ENCODE results near the gene RPL27A. TPM values are rescaled to one million over a fixed set of nuclear protein-coding genes. Genes with fewer than 3 reads are reported as not detected.

The RPL27A gene
- total and polyA plus RNA-seq, 2 donors (not counting 1 experiment from before 2014, with no cell fraction given): 1,035 to 1,114 TPM

GRCh38 chr11:8671193-8671612 lies 11.4 kb upstream of the RPL27A start:
- Histone ChIP-seq H3K4me3 (replicated peaks in 1 of 4; ENCODE audit: control extremely low read depth in 1 of 4, insufficient read depth in 1 of 4, low read depth in 3 of 4, low read length in 4 of 4) (no peak overlapping the region), H3K79me2 (ENCODE audit: control insufficient read depth, insufficient read depth, low read length) (no peaks in the 10 kb centered on the region), H3K27me3 (ENCODE audit: control insufficient read depth, insufficient read depth, low read length) (no peaks in the 10 kb centered on the region), H3K9ac (ENCODE audit: insufficient read depth, low read length) (no peak overlapping the region), H4K20me1 (ENCODE audit: control insufficient read depth, extremely low read depth, insufficient read depth, low read length) (no peaks in the 10 kb centered on the region), H3K4me1 (ENCODE audit: control insufficient read depth, extremely low read depth, insufficient read depth, low read length) (peaks cover 16% of the 10 kb centered on the region), H2AFZ (ENCODE audit: low read length) (no peak overlapping the region), H3K9me3 (ENCODE audit: control insufficient read depth, insufficient read depth, low read depth, low read length) (no peaks in the 10 kb centered on the region), H3K27ac (ENCODE audit: insufficient read depth, low read length) (peak overlapping the region; percentile 74), H3K4me2 (ENCODE audit: extremely low read depth, insufficient read depth, low read length) (peak overlapping the region; percentile 79), H3K36me3 (ENCODE audit: control insufficient read depth, insufficient read depth, low read length) (no peaks in the 10 kb centered on the region)
- DNase-seq (ENCODE audit: low read depth in 2 of 2): peak; percentile 95 to 96
- TF ChIP-seq, protein P1, sequence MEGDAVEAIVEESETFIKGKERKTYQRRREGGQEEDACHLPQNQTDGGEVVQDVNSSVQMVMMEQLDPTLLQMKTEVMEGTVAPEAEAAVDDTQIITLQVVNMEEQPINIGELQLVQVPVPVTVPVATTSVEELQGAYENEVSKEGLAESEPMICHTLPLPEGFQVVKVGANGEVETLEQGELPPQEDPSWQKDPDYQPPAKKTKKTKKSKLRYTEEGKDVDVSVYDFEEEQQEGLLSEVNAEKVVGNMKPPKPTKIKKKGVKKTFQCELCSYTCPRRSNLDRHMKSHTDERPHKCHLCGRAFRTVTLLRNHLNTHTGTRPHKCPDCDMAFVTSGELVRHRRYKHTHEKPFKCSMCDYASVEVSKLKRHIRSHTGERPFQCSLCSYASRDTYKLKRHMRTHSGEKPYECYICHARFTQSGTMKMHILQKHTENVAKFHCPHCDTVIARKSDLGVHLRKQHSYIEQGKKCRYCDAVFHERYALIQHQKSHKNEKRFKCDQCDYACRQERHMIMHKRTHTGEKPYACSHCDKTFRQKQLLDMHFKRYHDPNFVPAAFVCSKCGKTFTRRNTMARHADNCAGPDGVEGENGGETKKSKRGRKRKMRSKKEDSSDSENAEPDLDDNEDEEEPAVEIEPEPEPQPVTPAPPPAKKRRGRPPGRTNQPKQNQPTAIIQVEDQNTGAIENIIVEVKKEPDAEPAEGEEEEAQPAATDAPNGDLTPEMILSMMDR (conservative IDR thresholded peaks at IDR 0.05 in 1 of 2, IDR thresholded peaks at IDR 0.05 in 1 of 2; ENCODE audit: low read depth in 1 of 2, low read length in 2 of 2): no peak
- TF ChIP-seq EZH2 (IDR thresholded peaks at IDR 0.05; ENCODE audit: low read length, missing control alignments): no peak

GRCh38 chr11:8671651-8672062 lies 10.9 kb upstream of the RPL27A start:
- peak; percentile 80 to 89 for DNase-seq (ENCODE audit: low read depth in 2 of 2)
- Histone ChIP-seq H3K27ac (ENCODE audit: insufficient read depth, low read length) (peak overlapping the region; percentile 74), H4K20me1 (ENCODE audit: control insufficient read depth, extremely low read depth, insufficient read depth, low read length) (no peaks in the 10 kb centered on the region), H3K36me3 (ENCODE audit: control insufficient read depth, insufficient read depth, low read length) (no peaks in the 10 kb centered on the region), H3K4me3 (replicated peaks in 1 of 4; ENCODE audit: control extremely low read depth in 1 of 4, insufficient read depth in 1 of 4, low read depth in 3 of 4, low read length in 4 of 4) (no peak overlapping the region), H3K9me3 (ENCODE audit: control insufficient read depth, insufficient read depth, low read depth, low read length) (no peaks in the 10 kb centered on the region), H2AFZ (ENCODE audit: low read length) (no peak overlapping the region), H3K9ac (ENCODE audit: insufficient read depth, low read length) (no peak overlapping the region), H3K27me3 (ENCODE audit: control insufficient read depth, insufficient read depth, low read length) (no peaks in the 10 kb centered on the region), H3K79me2 (ENCODE audit: control insufficient read depth, insufficient read depth, low read length) (no peaks in the 10 kb centered on the region), H3K4me2 (ENCODE audit: extremely low read depth, insufficient read depth, low read length) (peak overlapping the region; percentile 65), H3K4me1 (ENCODE audit: control insufficient read depth, extremely low read depth, insufficient read depth, low read length) (peaks cover 16% of the 10 kb centered on the region)
- TF ChIP-seq, protein P1 (conservative IDR thresholded peaks at IDR 0.05 in 1 of 2, IDR thresholded peaks at IDR 0.05 in 1 of 2; ENCODE audit: low read depth in 1 of 2, low read length in 2 of 2): no peak
- TF ChIP-seq EZH2 (IDR thresholded peaks at IDR 0.05; ENCODE audit: low read length, missing control alignments): no peak

DNA sequence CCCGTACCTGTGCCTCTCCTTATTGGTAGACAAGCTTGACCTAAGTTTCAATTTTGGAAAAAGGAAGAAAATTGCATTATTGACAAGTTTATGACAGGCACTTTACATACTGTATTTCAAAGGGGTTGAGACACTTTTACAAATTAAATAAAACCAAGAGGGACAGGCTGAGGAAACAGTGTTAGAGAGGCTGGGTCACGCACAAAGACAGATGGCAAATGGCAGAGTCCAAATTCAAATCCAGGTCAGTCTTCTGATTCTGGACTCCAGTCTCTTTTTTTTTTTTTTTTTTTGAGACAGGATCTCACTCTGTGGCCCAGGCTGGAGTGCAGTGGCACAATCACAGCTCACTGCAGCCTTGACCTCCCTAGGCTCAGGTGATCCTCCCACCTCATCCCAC lies 10.2 kb upstream of the RPL27A start:
- no peaks in the 10 kb centered on the region for H3K36me3 ChIP-seq (ENCODE audit: control insufficient read depth, insufficient read depth, low read length)
- H3K27me3 ChIP-seq (ENCODE audit: control insufficient read depth, insufficient read depth, low read length): no peaks in the 10 kb centered on the region
- H2AFZ ChIP-seq (ENCODE audit: low read length): no peak overlapping the region
- no peaks in the 10 kb centered on the region for H4K20me1 ChIP-seq (ENCODE audit: control insufficient read depth, extremely low read depth, insufficient read depth, low read length)
- DNase-seq (ENCODE audit: low read depth in 2 of 2): no peak
- no peak for TF ChIP-seq EZH2 (IDR thresholded peaks at IDR 0.05; ENCODE audit: low read length, missing control alignments)
- TF ChIP-seq, protein P1 (conservative IDR thresholded peaks at IDR 0.05 in 1 of 2, IDR thresholded peaks at IDR 0.05 in 1 of 2; ENCODE audit: low read depth in 1 of 2, low read length in 2 of 2): no peak
- peak overlapping the region; percentile 74 for H3K27ac ChIP-seq (ENCODE audit: insufficient read depth, low read length)
- H3K9ac ChIP-seq (ENCODE audit: insufficient read depth, low read length): no peak overlapping the region
- peaks cover 16% of the 10 kb centered on the region for H3K4me1 ChIP-seq (ENCODE audit: control insufficient read depth, extremely low read depth, insufficient read depth, low read length)
- H3K79me2 ChIP-seq (ENCODE audit: control insufficient read depth, insufficient read depth, low read length): no peaks in the 10 kb centered on the region
- no peaks in the 10 kb centered on the region for H3K9me3 ChIP-seq (ENCODE audit: control insufficient read depth, insufficient read depth, low read depth, low read length)
- H3K4me3 ChIP-seq (replicated peaks in 1 of 4; ENCODE audit: control extremely low read depth in 1 of 4, insufficient read depth in 1 of 4, low read depth in 3 of 4, low read length in 4 of 4): no peak overlapping the region
- peak overlapping the region; percentile 65 for H3K4me2 ChIP-seq (ENCODE audit: extremely low read depth, insufficient read depth, low read length)

Measured in fibroblast of lung (primary cell).